22Rv1 (cell line): ENCODE data around the gene GJA9.
"Not testable (repeated sequence)": the region's sequence is repeated elsewhere in the genome, so short reads cannot be mapped to it uniquely, and the experiment has no call there.

Experiments
- H3K27ac ChIP-seq: fragments of 450-650 bp; 2 replicates; pipeline ENCODE4 v1.5.1; 2017
- CTCF ChIP-seq: fragments of 450-650 bp; IDR thresholded peaks from 2 replicates; pipeline ENCODE4 v1.5.1; 2017; ENCODE audit warnings: mild to moderate bottlenecking
- ZFX ChIP-seq: fragments of 450-650 bp; IDR thresholded peaks from 2 replicates; pipeline ENCODE4 v1.6.1; 2017; ENCODE audit warnings: antibody characterized with exemption, borderline replicate concordance

GJA9 gene

DNA sequence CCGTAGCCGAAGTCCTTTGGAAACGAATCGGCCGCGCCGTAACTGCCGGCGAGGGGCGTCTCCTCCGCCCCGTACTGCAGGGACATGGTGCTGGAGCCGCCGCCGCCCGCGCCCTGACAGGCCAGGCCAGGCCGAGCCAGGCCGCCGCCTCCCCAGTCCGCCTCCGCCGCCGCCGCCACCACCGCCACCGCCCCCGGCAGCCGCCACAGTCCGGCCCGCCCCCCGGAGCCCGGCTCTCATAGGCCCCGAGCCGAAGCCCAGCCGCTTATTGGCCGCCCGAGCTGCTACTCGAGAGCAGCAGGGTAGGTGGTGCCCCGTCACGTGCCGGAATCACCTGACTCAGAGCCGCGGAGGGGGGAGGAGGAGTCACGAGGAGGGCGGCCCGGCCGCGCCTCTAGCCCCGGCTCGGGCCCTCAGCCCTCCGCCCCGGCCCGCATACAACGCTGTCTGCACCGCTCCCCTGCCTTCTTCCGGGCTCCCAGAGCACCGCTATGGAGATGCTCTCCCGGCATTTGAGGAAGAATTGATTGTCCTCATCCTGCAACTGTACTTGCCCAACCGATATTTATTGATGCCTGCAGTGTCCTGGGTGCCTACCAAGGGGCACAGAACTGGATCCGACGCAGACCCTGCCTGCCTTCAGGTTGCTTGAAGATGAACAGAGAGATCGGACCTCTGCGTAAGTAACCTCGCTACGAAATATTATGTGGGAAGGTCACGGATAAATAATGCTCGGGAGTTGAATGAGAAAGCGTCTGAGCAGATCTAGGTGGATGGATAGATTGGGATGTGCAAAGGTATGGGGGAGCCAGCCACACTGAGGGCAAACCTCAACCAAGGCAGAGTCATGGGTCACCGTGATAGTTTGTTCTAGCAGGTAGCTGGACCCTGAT lies 21.6 kb downstream of the GJA9 start, which contains the start of gene RRAGC:
TSS of gene RRAGC (minus strand) at position 212 of the 893 bp plus-strand sequence. CDS start at position 86, 126 bp downstream.
- peak within 1 kb of the TSS; percentile 78 for H3K27ac ChIP-seq
- TF ChIP-seq CTCF (no peak), ZFX (no peak)

- TF ChIP-seq CTCF (no peak), ZFX (no peak)
These were observed 22.4 kb downstream of the GJA9 start for GRCh38 chr1:38858833-38859560.

GRCh38 chr1:38852780-38853179 lies 28.6 kb downstream of the GJA9 start:
- H3K27ac ChIP-seq, result no peak overlapping the region
- TF ChIP-seq CTCF (no peak), ZFX (no peak)

More at GRCh38 chr1:38858833-38859560, 22.4 kb downstream of the GJA9 start:
- H3K27ac ChIP-seq, result peak overlapping the region; percentile 78

GRCh38 chr1:38848071-38848470 lies 33.3 kb downstream of the GJA9 start:
- no peak for TF ChIP-seq CTCF
- no peak for TF ChIP-seq ZFX
- no peak overlapping the region for H3K27ac ChIP-seq

- TF ChIP-seq CTCF (no peak), ZFX (no peak)
- no peak overlapping the region for H3K27ac ChIP-seq
These were observed 35.2 kb downstream of the GJA9 start for GRCh38 chr1:38846210-38846609.

GRCh38 chr1:38845088-38845487 lies 36.3 kb downstream of the GJA9 start:
- not testable (repeated sequence) for H3K27ac ChIP-seq

DNA sequence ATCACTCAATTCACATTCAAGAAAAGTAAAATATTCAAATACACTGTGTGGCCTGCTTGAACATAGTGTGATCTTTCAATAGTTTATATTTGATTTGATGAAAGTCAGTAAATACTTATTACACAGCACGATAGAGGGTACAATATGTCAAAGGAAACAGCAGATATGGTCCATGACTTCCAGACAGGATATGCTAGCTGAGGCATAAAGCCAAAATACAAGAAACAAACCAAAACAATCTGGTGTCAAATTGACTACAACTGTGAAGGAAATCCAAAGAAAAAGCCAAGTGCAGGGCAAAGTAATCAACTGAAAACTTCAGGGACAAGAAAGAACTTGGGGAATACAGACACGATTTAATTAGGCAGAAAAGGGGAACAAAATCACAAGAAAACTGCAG lies 41.1 kb downstream of the GJA9 start:
- no peak for TF ChIP-seq ZFX
- TF ChIP-seq CTCF, result no peak
- H3K27ac ChIP-seq, result no peak overlapping the region
